GM12878 (cell line): ENCODE results near the gene GRK2. TPM values are rescaled to one million over a fixed set of nuclear protein-coding genes. Genes with fewer than 3 reads are reported as not detected.

Experiments used
- BCL11A ChIP-seq: IDR thresholded peaks from 2 replicates; pipeline ENCODE4 v1.6.1; 2011; ENCODE audit warnings: low read depth, low read length
- BCL3 ChIP-seq: IDR thresholded peaks from 2 replicates; pipeline ENCODE4 v1.6.1; 2011; ENCODE audit warnings: borderline replicate concordance, low read depth, mild to moderate bottlenecking, moderate library complexity, low read length; ENCODE audit not compliant: insufficient read depth, poor library complexity, severe bottlenecking
- BMI1 ChIP-seq: fragments of 450-650 bp; IDR thresholded peaks from 2 replicates; pipeline ENCODE4 v1.6.1; 2016; ENCODE audit warnings: mild to moderate bottlenecking, moderate library complexity, borderline replicate concordance
- CBX5 ChIP-seq: sonication (generic); IDR thresholded peaks from 2 replicates; pipeline ENCODE4 v1.6.1; 2016; ENCODE audit warnings: low read depth, moderate library complexity, mild to moderate bottlenecking, inconsistent platforms
- CHD1 ChIP-seq: IDR thresholded peaks from 2 replicates; pipeline ENCODE4 v1.6.1; 2012; ENCODE audit warnings: low read depth, low read length, improper control_type of control experiment
- CHD2 ChIP-seq: IDR thresholded peaks from 2 replicates; pipeline ENCODE4 v1.6.1; 2011; ENCODE audit warnings: low read depth, low read length, improper control_type of control experiment, borderline replicate concordance
- CHD4 ChIP-seq: fragments of 200-600 bp; sonication (generic); IDR thresholded peaks from 2 replicates; pipeline ENCODE4 v1.6.1; 2016; ENCODE audit warnings: mild to moderate bottlenecking
- E2F8 ChIP-seq: fragments of 450-650 bp; IDR thresholded peaks from 2 replicates; pipeline ENCODE4 v1.6.1; 2018; ENCODE audit warnings: mild to moderate bottlenecking, low read depth, moderate library complexity; ENCODE audit not compliant: partially characterized antibody
- EP300 ChIP-seq, 2 experiments: fragments of 150-350 bp in 1 of 2; IDR thresholded peaks; 2 replicates each; pipeline ENCODE4 v1.6.1; 2011 to 2012; ENCODE audit warnings: low read depth in 2 of 2, low read length in 2 of 2, borderline replicate concordance in 1 of 2, improper control_type of control experiment in 1 of 2, inconsistent platforms in 1 of 2; ENCODE audit not compliant: control insufficient read depth in 1 of 2
- FOXM1 ChIP-seq: IDR thresholded peaks from 2 replicates; pipeline ENCODE4 v1.6.1; 2012; ENCODE audit warnings: low read depth, mild to moderate bottlenecking, inconsistent platforms, low read length, moderate library complexity
- JUNB ChIP-seq: IDR thresholded peaks from 2 replicates; pipeline ENCODE4 v1.6.1; 2016; ENCODE audit warnings: antibody characterized with exemption, mild to moderate bottlenecking
- MEF2B ChIP-seq: fragments of 450-650 bp; IDR thresholded peaks from 2 replicates; pipeline ENCODE4 v1.6.1; 2018; ENCODE audit warnings: mild to moderate bottlenecking, moderate library complexity; ENCODE audit not compliant: partially characterized antibody, poor library complexity, severe bottlenecking
- MTA2 ChIP-seq: fragments of 450-650 bp; IDR thresholded peaks from 2 replicates; pipeline ENCODE4 v1.6.1; 2016; ENCODE audit warnings: low read depth, mild to moderate bottlenecking, moderate library complexity
- MYC ChIP-seq: IDR thresholded peaks from 2 replicates; pipeline ENCODE4 v1.6.1; 2011; ENCODE audit warnings: mild to moderate bottlenecking, low read length, moderate library complexity, inconsistent platforms; ENCODE audit not compliant: insufficient read depth, insufficient replicate concordance, insufficient read length, severe bottlenecking
- NFXL1 ChIP-seq: fragments of 450-650 bp; IDR thresholded peaks from 2 replicates; pipeline ENCODE4 v1.6.1; 2017; ENCODE audit warnings: antibody characterized with exemption, mild to moderate bottlenecking, borderline replicate concordance
- PML ChIP-seq: IDR thresholded peaks from 2 replicates; pipeline ENCODE4 v1.6.1; 2012; ENCODE audit warnings: low read length, inconsistent platforms
- POU2F2 ChIP-seq: IDR thresholded peaks from 3 replicates; pipeline ENCODE4 v1.6.1; 2011; ENCODE audit warnings: low read depth, mild to moderate bottlenecking, low read length, borderline replicate concordance
- RELA ChIP-seq: fragments of 450-650 bp; IDR thresholded peaks from 2 replicates; pipeline ENCODE4 v1.8.0; 2014; ENCODE audit warnings: borderline replicate concordance; ENCODE audit not compliant: partially characterized antibody
- TAF1 ChIP-seq: IDR thresholded peaks from 2 replicates; pipeline ENCODE4 v1.6.1; 2011; ENCODE audit warnings: mild to moderate bottlenecking, low read depth, low read length, borderline replicate concordance
- TCF3 ChIP-seq: IDR thresholded peaks from 2 replicates; pipeline ENCODE4 v1.6.1; 2012; ENCODE audit warnings: low read depth, mild to moderate bottlenecking, low read length, borderline replicate concordance; ENCODE audit not compliant: insufficient read depth
- ZBED1 ChIP-seq: IDR thresholded peaks from 2 replicates; pipeline ENCODE4 v1.6.1; 2016; ENCODE audit warnings: borderline replicate concordance
- ZSCAN29 ChIP-seq: fragments of 450-650 bp; IDR thresholded peaks from 2 replicates; pipeline ENCODE4 v1.6.1; 2017; ENCODE audit warnings: mild to moderate bottlenecking, moderate library complexity
- polyA plus RNA-seq, 11 experiments: library from polyadenylated mRNA; depleted of rRNA in 4 of 11; unstranded in 6 of 11; stranded (reverse) in 5 of 11; fragments of >200 nt; fragmentation: Nextera tagmentation in 4 of 11; fragmentation: Illumina TruSeq in 1 of 11; extraction: Ambion mirVana in 4 of 11; extraction: Trizol in 1 of 11; gene quantifications; 1 replicate in 1 of 11; 2 replicates in 10 of 11; pipeline versions ENCODE4 v1.2.1 to v1.2.3, GENCODE V29; 2011 to 2016; ENCODE audit warnings: inconsistent platforms in 2 of 11, missing spikeins in 2 of 11, low read depth in 1 of 11
- total RNA-seq, 4 experiments: library from RNA; depleted of rRNA in 3 of 4; stranded (reverse); fragments of >200 nt in 3 of 4; fragmentation: Illumina TruSeq in 1 of 4; extraction: Trizol in 1 of 4; gene quantifications; 2 replicates each; pipeline versions ENCODE4 v1.2.1 to v1.2.3, GENCODE V29; 2013 to 2021

GRK2 gene
- total and polyA plus RNA-seq, 10 of the 15 experiments (the other 5 are each of a cell fraction or from before 2014, with no cell fraction given) = 1.0 to 160 (median 66.1) TPM

- TF ChIP-seq EP300 (IDR thresholded peaks at IDR 0.05; ENCODE audit: borderline replicate concordance in 1 of 2, control insufficient read depth in 1 of 2, low read depth in 2 of 2, low read length in 2 of 2) (peak; percentile 72 to 78; a peak in 3 of 4 replicates), MTA2 (no peak), FOXM1 (no peak; the same call in 1 of the 2 replicates), CHD2 (peak; percentile 87), CBX5 (peak; percentile 69; the same call in 1 of the 2 replicates), ZBED1 (peak; percentile 45; the same call in 1 of the 2 replicates), BCL3 (no peak), MYC (no peak), PML (peak; percentile 40; the same call in 1 of the 2 replicates), CHD1 (no peak), JUNB (no peak), CHD4 (no peak), BCL11A (peak; percentile 43; the same call in 1 of the 2 replicates), TCF3 (peak; percentile 19; the same call in 1 of the 2 replicates), E2F8 (peak; percentile 62), RELA (peak; percentile 88), MEF2B (peak; percentile 63), BMI1 (peak; percentile 85), TAF1 (peak; percentile 57), ZSCAN29 (0 out of 2 replicates have a peak, but pooled peaks have one; percentile 13), POU2F2 (peak; percentile 75; the same call in 1 of the 3 replicates), NFXL1 (no peak)
Observed at GRCh38 chr11:67240576-67241389, 25.5 kb upstream of the GRK2 start (continued).
